ENCODE data around the gene DNAJC5G.

Gene DNAJC5G

DNA sequence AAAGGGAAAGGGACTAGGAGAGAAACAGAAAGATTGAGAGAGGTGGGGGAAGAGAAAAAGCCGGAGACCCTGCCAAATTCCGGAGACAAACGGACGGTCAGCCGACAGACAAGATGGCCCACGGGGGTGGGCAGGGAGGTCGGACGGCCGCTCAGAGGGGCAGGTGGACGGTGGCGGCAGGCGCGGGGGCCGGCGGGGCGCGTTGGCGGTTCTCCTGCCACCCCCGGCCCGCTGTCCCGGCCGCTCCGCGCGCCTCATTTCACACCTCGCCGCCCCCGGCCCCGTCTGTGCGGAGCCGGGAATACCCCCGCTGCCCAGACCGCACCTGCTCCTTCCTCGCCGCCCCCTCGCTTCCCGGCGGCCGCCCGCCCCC, 13.3 kb upstream of the DNAJC5G start:
- Histone ChIP-seq H3K27me3 (ENCODE audit: insufficient read depth, low read depth, severe bottlenecking) (peaks cover 29% of the 10 kb centered on the region), H3K9me3 (ENCODE audit: severe bottlenecking) (no peaks in the 10 kb centered on the region), H3K4me3 (ENCODE audit: low read depth, low read length) (peak overlapping the region; percentile 76), H3K36me3 (peaks cover 3% of the 10 kb centered on the region; the same call in 1 of the 2 replicates), H3K27ac (no peak overlapping the region)
- DNase-seq = no peak
- TF ChIP-seq, protein P1, sequence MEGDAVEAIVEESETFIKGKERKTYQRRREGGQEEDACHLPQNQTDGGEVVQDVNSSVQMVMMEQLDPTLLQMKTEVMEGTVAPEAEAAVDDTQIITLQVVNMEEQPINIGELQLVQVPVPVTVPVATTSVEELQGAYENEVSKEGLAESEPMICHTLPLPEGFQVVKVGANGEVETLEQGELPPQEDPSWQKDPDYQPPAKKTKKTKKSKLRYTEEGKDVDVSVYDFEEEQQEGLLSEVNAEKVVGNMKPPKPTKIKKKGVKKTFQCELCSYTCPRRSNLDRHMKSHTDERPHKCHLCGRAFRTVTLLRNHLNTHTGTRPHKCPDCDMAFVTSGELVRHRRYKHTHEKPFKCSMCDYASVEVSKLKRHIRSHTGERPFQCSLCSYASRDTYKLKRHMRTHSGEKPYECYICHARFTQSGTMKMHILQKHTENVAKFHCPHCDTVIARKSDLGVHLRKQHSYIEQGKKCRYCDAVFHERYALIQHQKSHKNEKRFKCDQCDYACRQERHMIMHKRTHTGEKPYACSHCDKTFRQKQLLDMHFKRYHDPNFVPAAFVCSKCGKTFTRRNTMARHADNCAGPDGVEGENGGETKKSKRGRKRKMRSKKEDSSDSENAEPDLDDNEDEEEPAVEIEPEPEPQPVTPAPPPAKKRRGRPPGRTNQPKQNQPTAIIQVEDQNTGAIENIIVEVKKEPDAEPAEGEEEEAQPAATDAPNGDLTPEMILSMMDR (IDR thresholded peaks at IDR 0.05; ENCODE audit: low read depth, low read length) = no peak

DNA sequence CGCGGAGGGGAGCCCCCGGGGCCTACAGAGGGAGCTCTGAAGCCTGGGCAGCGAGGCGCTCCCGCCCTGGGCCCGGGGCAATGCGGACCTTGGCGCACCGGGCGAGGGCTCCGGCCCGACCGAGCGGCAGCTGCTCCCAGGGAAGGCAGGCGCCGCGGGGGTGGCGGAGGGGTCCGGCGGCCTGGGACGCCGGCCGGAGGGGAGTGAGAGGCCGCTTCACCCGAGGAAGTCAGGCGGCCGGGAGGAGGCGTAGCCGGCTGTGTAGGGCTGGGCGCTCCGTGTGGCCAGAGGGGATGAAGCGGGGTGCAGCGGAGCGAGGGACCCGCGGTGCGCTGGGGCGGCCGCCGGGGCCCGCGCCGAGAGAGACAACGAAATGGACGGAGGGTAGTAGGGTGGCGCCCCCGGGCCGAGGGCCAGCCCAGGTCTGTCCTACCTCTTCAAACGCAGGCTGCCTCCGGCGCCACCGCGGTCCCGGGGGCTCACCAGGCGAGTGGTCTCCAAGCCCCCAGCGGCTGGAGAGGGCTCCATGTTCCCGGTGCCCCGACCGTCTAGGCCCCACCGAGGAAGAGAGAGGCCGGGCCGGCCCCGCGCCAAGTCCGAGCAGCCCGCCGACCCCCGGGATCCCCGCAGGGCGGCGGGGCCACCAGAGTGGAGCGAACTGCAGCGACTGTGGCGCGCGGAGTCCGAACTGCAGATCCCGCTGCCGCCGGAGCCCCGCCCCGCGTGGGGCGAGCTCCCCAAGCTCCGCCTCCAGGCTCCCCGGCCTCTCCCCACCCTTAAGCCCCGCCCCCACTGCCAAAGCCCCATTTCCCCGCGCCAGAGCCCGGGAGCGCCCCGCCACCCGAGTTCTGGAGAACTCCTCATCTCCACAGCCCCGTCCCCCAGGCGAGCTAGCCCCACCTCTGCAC, 12.6 kb upstream of the DNAJC5G start, which contains the start of gene SLC30A3:
TSS of gene SLC30A3 (minus strand) at position 669 of the 908 bp plus-strand sequence. CDS start at position 528, 141 bp downstream.
- peak within 1 kb of the TSS; percentile 76 for H3K4me3 ChIP-seq (ENCODE audit: low read depth, low read length)
- TF ChIP-seq, protein P1 (IDR thresholded peaks at IDR 0.05; ENCODE audit: low read depth, low read length) = no peak
- H3K36me3 ChIP-seq = peaks cover under 1% of the 10 kb centered on the region; the same call in 1 of the 2 replicates
- peak; percentile 88 for DNase-seq
- no peaks in the 10 kb centered on the region for H3K9me3 ChIP-seq (ENCODE audit: severe bottlenecking)
- no peak within 1 kb of the TSS for H3K27ac ChIP-seq
- peaks cover 29% of the 10 kb centered on the region for H3K27me3 ChIP-seq (ENCODE audit: insufficient read depth, low read depth, severe bottlenecking)

DNA sequence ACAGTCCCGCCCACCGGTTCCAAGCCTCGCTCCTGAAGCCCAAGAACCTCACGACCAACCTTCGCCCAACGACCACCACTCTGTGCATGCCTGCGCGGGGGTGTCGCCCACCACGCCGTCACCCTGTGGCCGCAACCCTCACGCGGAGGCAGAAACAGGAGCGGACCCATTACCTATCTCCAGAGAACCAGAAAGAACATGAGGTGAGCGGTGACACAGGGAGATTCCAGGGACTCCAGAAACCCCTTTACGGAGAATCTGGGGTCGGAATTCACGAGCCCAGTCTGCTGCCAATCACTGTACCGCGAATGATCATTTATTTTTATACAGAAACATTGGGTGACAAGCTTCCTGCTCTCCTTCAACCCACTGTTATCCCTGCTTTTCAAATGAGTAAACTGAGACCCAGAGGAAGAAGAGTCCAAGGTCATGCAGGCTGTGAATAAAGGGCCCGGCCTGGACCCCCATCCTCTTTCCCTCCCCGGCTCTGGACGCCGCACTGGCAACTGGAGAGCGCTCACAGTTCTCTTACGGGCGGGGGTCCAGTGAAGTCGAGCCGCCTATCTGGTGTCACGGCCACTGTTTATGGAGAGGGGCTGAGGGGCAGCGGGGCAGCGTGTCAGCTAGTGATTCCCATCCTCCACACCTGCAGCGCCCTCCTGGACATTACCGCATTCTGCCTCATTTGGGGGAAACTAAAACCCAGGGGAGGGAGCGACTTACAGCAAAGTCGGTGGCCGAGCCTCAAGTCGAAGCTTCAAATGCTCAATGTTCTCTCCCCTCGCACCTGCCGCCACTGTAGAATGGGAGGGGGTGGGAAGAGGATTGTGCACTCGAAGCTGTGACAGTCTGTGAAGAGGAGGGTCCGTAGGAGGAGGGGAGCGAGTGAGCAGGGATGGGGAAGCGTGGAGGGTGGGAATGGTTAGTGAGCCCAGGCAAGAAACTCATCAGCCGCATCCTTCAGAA, 11.7 kb upstream of the DNAJC5G start:
- peak; percentile 34 for DNase-seq
- TF ChIP-seq, protein P1 (IDR thresholded peaks at IDR 0.05; ENCODE audit: low read depth, low read length) = no peak
- H3K36me3 ChIP-seq = no peaks in the 10 kb centered on the region
- H3K27ac ChIP-seq = no peak overlapping the region
- peak overlapping the region; percentile 76 for H3K4me3 ChIP-seq (ENCODE audit: low read depth, low read length)
- H3K9me3 ChIP-seq (ENCODE audit: severe bottlenecking) = no peaks in the 10 kb centered on the region
- H3K27me3 ChIP-seq (ENCODE audit: insufficient read depth, low read depth, severe bottlenecking) = peaks cover 29% of the 10 kb centered on the region

DNA sequence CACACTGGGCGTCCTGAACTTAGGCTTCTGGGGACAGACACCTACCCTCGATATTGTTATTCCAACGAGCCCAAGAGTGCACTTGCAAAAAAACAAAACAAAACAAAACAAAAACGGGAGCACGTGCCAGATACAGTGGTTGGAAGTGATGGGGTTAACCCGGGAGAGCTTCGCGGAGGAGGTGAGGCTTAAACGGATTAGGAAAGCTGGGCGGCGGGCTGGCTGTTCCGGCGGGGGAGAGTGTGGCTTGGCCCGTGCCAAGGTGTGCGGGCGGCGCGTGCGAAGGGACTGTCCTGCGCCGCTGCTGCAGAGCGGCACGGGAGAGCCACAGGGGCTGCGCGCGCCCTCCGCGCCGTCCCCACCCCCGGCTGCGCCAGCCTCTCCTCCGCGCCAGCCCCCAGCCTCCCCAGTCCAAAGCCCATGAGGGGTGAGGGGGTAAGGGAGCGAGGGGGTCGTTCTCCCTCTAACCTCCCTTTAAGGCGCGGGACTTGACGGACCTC, 10.9 kb upstream of the DNAJC5G start:
- TF ChIP-seq, protein P1 (IDR thresholded peaks at IDR 0.05; ENCODE audit: low read depth, low read length) = no peak
- no peaks in the 10 kb centered on the region for H3K9me3 ChIP-seq (ENCODE audit: severe bottlenecking)
- H3K27me3 ChIP-seq (ENCODE audit: insufficient read depth, low read depth, severe bottlenecking) = peaks cover 29% of the 10 kb centered on the region
- H3K4me3 ChIP-seq (ENCODE audit: low read depth, low read length) = peak overlapping the region; percentile 76
- 0 out of 2 replicates have a peak overlapping the region, but pooled peaks have one; percentile 34 for H3K27ac ChIP-seq
- DNase-seq = peak; percentile 71
- H3K36me3 ChIP-seq = no peaks in the 10 kb centered on the region

DNA sequence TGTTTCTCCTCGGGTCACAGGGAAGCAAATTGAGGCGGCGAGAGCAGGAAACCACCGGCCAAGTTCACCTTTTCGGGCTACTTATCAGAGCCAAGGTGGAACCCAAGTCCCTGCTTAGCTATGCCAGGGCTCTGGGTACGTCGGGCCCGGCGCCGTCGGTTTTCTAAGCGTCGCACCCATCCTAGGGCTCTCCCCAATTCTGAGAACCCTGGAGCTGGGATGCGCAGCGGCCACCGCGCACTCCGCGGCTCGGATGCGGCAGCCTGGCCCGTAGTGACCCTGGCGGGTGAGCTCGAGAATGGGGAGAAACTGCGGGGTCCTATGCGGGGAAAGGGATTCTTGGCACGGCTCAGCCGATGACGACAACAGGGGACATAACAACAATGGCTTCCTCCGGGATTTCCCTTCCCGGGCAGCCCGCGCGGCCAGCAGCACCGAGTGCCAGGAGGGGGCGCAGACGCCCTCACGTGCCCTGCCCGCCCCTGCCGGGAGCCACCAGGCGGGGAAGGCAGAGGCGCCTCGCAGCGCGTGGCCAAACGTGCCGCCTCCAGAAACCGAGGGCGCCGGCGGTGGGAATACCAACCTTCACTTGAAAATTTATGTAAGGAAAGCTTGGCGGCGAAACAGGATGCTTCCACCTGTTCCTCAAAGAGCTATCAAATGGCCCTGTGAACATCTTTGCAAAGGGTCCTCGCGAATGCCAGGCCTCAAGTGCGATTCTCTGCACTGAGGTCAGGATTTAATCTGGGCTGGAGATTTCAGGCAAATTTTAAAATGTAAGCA, 10.3 kb upstream of the DNAJC5G start:
- TF ChIP-seq, protein P1 (IDR thresholded peaks at IDR 0.05; ENCODE audit: low read depth, low read length) = peak; percentile 87
- H3K4me3 ChIP-seq (ENCODE audit: low read depth, low read length) = peak overlapping the region; percentile 76
- peak overlapping the region; percentile 34; the same call in 1 of the 2 replicates for H3K27ac ChIP-seq
- DNase-seq = peak; percentile 84
- peaks cover 29% of the 10 kb centered on the region for H3K27me3 ChIP-seq (ENCODE audit: insufficient read depth, low read depth, severe bottlenecking)
- H3K36me3 ChIP-seq = no peaks in the 10 kb centered on the region
- H3K9me3 ChIP-seq (ENCODE audit: severe bottlenecking) = no peaks in the 10 kb centered on the region

All from WERI-Rb-1 (cell line).